Glomerular visceral epithelial cell (primary cell): Measurements from ENCODE around the gene DLL4.

Experiments
- DNase-seq: peaks from one replicate; pipeline ENCODE4 v3.0.0-alpha.2; 2016; ENCODE audit errors: extremely low spot score

The DLL4 gene

DNA sequence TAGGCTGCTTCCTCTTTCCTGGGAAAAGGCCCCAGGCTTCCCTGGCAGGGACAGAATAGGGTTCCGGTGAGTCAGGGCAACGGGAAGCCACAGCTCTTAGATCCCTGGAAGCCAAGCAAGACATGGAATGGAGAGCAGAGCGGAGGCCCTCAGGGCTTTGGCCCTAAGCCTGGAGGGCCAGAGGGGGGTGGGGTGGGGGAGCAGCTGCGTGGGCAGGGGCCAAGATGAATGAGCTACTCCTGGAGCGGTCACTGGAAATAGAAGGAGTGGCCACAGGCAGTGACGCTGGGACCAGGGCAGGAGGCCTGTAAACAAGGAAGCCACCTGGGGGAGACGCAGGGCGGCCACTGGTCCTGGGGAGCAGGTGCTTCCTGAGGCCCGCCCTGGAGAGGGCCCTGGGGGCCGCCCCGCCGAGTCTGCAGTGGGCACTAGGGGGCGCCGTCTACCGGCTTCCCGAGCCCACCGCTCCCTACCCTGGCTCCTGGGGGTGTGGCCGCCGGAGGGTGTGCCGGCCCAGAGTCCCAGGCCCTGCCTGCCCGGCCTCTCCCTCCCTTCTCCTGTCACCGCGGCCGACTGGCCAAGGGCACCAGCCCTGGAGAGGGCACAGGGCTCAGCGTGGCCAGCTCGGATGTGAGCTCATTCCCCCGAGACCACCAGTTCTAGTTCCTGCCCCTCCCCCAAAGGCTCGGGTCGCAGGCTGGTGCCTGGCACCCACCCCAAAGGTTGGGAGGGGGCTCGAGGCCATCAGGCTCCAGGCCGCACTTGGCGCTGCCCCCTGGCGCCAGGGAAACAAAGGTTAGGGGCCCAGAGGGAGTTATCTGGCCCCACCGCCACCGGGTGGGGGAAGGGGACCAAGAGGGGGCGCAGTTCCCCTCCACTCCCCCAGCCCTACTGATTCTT lies 22.8 kb upstream of the DLL4 start:
- DNase-seq: peak; percentile 95

GRCh38 chr15:40906991-40907802 lies 21.9 kb upstream of the DLL4 start:
- no peak for DNase-seq

DNA sequence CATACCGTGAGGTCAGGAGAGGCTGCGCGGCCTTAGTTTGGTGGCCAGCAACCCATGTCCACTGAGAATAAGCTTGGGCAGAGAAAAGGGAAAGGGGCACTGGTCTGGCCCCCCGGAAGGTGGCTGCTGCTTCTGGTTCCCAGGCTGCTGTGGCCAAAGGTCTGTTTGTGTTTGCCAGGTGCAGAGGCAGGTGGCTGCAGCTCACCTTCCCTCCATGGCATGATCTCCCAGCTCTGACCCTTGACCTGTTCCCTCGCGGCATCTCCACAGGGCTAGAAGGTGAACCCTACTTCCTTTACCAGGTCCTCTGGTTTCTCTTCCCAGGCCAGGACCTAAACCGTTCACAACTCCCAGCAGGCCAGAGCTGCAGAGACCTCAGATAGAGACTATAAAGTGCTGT lies 21.0 kb upstream of the DLL4 start:
- no peak for DNase-seq

GRCh38 chr15:40909662-40910630 lies 19.2 kb upstream of the DLL4 start:
- no peak for DNase-seq

GRCh38 chr15:40911141-40911540 lies 18.0 kb upstream of the DLL4 start:
- no peak for DNase-seq

DNA sequence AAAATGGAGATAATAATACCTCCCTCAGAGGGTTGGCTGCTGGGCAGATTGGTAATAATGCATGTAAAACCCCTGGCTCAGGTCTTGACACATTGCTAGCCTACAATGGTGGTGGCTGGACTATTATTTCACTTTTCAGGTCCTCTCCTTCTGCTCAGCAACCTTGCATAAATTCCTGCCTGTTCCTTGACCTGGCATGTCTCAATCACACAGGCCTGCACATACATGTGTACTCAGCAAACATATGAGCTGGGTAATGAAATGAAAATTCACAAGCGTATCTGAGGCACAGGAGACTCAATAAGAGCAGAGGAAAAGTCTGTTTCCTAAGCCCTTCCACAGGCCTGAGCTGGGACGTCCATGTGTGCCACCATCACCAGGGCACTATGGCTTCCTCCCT lies 17.4 kb upstream of the DLL4 start:
- no peak for DNase-seq

- no peak for DNase-seq
Measured at GRCh38 chr15:40912478-40912877, 16.7 kb upstream of the DLL4 start.

- no peak for DNase-seq
Measured at GRCh38 chr15:40914013-40914412, 15.1 kb upstream of the DLL4 start.

DNA sequence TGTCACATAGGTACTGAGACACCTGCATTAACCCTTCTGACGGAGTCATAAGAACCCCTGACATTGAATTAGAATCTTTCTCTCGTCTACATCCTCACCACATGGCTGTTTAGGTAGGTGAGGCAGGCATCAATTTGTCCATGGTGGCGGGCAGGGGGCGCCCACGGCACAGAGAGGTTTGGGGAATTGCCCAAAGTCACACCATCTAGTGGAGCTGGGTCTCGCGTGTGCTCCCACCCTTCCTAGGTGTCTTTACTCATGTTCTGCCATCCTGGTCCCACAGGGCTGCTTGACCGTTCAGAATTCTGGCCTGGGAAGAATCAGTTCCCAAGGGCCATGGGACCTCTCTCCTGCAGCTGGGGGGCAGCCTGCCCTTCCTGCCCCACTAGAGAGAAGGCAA lies 14.7 kb upstream of the DLL4 start:
- DNase-seq: no peak

- no peak for DNase-seq
Measured at GRCh38 chr15:40915116-40915661, 14.0 kb upstream of the DLL4 start.

GRCh38 chr15:40915679-40916078 lies 13.5 kb upstream of the DLL4 start:
- no peak for DNase-seq

DNA sequence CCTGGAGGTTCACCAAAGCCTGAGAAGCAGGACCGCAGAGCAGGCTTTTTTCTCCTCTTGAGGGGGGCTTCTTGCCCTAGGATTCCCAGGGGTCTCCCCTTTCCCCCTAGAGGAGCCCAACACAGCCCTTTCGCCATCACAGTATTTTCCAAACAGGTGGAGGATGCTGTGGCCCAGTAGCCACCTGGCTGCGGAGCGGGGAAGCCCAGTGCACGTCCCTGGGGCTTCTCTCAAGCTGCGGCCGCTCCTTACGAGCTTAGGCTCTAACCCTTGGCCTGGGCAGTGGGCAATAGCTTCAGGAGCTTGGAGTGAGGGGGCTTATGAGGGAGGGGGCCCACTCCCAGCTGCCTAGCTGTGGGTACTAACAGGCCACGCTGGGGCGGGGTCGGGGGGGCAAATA lies 11.6 kb upstream of the DLL4 start:
- no peak for DNase-seq

GRCh38 chr15:40918146-40918798 lies 10.9 kb upstream of the DLL4 start:
- no peak for DNase-seq

GRCh38 chr15:40918799-40919392 lies 10.2 kb upstream of the DLL4 start:
- DNase-seq: no peak

DNA sequence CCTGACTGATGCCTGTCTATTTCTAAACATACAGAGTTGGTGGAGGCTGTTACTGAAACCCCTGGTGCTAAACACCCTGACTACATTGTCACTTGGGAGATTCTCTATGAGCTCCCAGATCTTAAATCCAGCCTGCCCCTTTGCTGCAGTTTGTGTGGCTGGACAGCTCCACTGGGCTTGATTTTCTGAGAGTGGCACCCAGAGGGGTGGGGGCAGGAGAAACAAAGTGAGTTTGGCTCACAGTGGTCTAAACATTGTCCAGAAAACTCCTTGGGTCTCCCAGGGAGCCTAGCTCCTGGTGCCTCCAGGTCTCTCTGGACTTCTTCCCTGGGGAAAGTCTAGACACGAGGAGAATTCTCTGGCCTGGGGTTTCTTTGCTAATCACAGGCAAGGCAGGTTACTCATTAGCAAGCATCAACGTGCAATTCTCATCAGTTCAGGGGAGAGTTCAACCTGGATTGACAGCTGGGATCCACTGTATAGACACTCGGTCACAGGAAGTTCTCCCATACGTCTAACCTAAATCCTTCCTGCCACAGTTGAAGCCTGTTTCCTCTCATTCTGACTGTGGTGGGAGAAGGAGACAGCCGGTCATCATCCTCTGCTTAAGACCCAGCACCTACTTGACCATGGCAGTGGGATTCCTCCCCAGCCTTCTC lies 7.1 kb upstream of the DLL4 start:
- DNase-seq: no peak

- DNase-seq: no peak
Measured at GRCh38 chr15:40922608-40923005, 6.5 kb upstream of the DLL4 start.

DNA sequence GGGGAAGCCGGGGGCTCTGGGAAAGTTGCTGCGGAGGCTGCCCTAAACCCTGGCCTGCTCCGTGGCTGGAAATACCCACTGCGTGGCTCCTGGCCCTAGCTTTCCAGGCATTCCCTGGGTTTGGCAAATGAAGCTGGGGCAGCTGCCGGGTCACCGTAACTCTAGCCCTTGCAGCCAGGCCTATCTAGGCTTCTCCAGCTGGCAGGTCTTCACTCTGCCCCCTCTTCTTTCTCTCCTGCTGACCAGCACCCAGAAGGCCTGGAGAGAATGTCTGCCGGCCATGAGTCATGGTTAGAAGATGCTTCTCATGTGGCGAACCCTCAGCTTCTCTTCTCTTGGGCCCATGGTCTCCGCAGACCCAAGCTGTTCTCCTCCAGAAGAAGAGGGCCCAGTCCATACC lies 5.6 kb upstream of the DLL4 start:
- DNase-seq: no peak

- DNase-seq: no peak
Measured at GRCh38 chr15:40925495-40925862, 3.7 kb upstream of the DLL4 start.

- no peak for DNase-seq
Measured at GRCh38 chr15:40925863-40926658, 3.1 kb upstream of the DLL4 start.
